ENCODE measurements around the gene KIF3C.

DNA sequence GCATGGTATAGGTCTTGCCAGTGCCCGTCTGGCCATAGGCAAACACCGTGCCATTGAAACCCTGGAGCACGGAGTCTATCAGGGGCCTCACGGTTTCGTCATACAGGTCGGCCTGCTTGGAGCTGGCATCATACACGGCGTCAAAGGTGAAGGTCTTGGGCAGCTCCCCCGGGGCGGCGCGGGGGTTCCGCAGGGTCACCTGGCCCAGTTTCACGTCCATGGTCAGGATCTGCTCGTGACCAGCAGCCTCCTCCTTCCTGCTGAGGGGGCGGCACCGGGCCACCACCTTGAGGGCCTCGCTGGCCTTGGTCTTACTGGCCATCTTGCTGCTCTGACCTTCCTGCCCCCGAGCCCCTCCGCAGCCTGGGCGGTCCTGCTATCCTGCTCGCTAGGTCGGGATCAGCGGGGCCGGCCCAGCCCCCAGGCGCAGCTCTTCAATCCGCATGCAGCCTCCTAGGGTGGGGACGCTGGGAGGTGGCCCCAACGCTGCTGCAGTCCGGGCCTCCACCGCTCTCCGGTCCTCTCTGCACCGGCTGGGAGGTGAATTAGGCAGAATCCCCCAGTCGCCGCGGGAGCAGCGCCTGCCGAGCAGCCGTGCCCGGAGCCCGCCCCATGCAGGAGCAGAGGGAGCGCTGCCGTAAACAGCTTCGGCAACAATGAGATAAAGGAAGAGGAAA lies 563 bp downstream of the KIF3C start:
- TF ChIP-seq, protein P1, sequence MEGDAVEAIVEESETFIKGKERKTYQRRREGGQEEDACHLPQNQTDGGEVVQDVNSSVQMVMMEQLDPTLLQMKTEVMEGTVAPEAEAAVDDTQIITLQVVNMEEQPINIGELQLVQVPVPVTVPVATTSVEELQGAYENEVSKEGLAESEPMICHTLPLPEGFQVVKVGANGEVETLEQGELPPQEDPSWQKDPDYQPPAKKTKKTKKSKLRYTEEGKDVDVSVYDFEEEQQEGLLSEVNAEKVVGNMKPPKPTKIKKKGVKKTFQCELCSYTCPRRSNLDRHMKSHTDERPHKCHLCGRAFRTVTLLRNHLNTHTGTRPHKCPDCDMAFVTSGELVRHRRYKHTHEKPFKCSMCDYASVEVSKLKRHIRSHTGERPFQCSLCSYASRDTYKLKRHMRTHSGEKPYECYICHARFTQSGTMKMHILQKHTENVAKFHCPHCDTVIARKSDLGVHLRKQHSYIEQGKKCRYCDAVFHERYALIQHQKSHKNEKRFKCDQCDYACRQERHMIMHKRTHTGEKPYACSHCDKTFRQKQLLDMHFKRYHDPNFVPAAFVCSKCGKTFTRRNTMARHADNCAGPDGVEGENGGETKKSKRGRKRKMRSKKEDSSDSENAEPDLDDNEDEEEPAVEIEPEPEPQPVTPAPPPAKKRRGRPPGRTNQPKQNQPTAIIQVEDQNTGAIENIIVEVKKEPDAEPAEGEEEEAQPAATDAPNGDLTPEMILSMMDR (conservative IDR thresholded peaks at IDR 0.05; ENCODE audit: low read depth, low read length), result no peak
- TF ChIP-seq POLR2A (IDR thresholded peaks at IDR 0.05; ENCODE audit: low read depth, low read length), result no peak
- TF ChIP-seq, protein P2, sequence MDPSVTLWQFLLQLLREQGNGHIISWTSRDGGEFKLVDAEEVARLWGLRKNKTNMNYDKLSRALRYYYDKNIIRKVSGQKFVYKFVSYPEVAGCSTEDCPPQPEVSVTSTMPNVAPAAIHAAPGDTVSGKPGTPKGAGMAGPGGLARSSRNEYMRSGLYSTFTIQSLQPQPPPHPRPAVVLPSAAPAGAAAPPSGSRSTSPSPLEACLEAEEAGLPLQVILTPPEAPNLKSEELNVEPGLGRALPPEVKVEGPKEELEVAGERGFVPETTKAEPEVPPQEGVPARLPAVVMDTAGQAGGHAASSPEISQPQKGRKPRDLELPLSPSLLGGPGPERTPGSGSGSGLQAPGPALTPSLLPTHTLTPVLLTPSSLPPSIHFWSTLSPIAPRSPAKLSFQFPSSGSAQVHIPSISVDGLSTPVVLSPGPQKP (IDR thresholded peaks at IDR 0.05; ENCODE audit: borderline replicate concordance, low read depth, low read length), result no peak

Data from IMR-90 (cell line).